ENCODE measurements around the gene WFIKKN1.
A peak's percentile ranks its signal among the peaks of the same experiment; 100 is the strongest.

WFIKKN1 gene

GRCh38 chr16:645852-646678, 15.3 kb downstream of the WFIKKN1 start:
- no peaks in the 10 kb centered on the region for H3K36me3 ChIP-seq (ENCODE audit: control insufficient read depth, low read depth, low read length)
- H3K27me3 ChIP-seq (ENCODE audit: control insufficient read depth, insufficient read depth, low read length): peaks cover 10% of the 10 kb centered on the region
- H3K9me3 ChIP-seq (ENCODE audit: control insufficient read depth, low read depth, low read length): no peaks in the 10 kb centered on the region
- no peak overlapping the region for H3K9ac ChIP-seq (ENCODE audit: low read length)
- no peak overlapping the region for H3K4me3 ChIP-seq (ENCODE audit: low read length)
- H3K27ac ChIP-seq (ENCODE audit: low read length): no peak overlapping the region
- peaks cover 8% of the 10 kb centered on the region for H3K4me1 ChIP-seq (ENCODE audit: control insufficient read depth, low read depth, low read length)

GRCh38 chr16:646679-647172, 15.9 kb downstream of the WFIKKN1 start:
- no peaks in the 10 kb centered on the region for H3K9me3 ChIP-seq (ENCODE audit: control insufficient read depth, low read depth, low read length)
- no peak overlapping the region for H3K9ac ChIP-seq (ENCODE audit: low read length)
- H3K27me3 ChIP-seq (ENCODE audit: control insufficient read depth, insufficient read depth, low read length): peaks cover 10% of the 10 kb centered on the region
- no peaks in the 10 kb centered on the region for H3K36me3 ChIP-seq (ENCODE audit: control insufficient read depth, low read depth, low read length)
- no peak overlapping the region for H3K4me3 ChIP-seq (ENCODE audit: low read length)
- H3K4me1 ChIP-seq (ENCODE audit: control insufficient read depth, low read depth, low read length): peaks cover 5% of the 10 kb centered on the region
- H3K27ac ChIP-seq (ENCODE audit: low read length): no peak overlapping the region

GRCh38 chr16:647173-647902, 16.6 kb downstream of the WFIKKN1 start:
- Histone ChIP-seq H3K4me3 (ENCODE audit: low read length) (no peak overlapping the region), H3K27ac (ENCODE audit: low read length) (no peak overlapping the region), H3K9ac (ENCODE audit: low read length) (no peak overlapping the region)

GRCh38 chr16:648071-648780, 17.4 kb downstream of the WFIKKN1 start:
- Histone ChIP-seq H3K27me3 (ENCODE audit: control insufficient read depth, insufficient read depth, low read length) (peaks cover under 1% of the 10 kb centered on the region), H3K27ac (ENCODE audit: low read length) (peak overlapping the region; percentile 24), H3K36me3 (ENCODE audit: control insufficient read depth, low read depth, low read length) (no peaks in the 10 kb centered on the region), H3K4me1 (ENCODE audit: control insufficient read depth, low read depth, low read length) (peaks cover 5% of the 10 kb centered on the region), H3K9ac (ENCODE audit: low read length) (peak overlapping the region; percentile 74), H3K4me3 (ENCODE audit: low read length) (peak overlapping the region; percentile 75), H3K9me3 (ENCODE audit: control insufficient read depth, low read depth, low read length) (no peaks in the 10 kb centered on the region)

More at GRCh38 chr16:647173-647902, 16.6 kb downstream of the WFIKKN1 start:
- Histone ChIP-seq H3K36me3 (ENCODE audit: control insufficient read depth, low read depth, low read length) (no peaks in the 10 kb centered on the region), H3K27me3 (ENCODE audit: control insufficient read depth, insufficient read depth, low read length) (peaks cover 9% of the 10 kb centered on the region), H3K4me1 (ENCODE audit: control insufficient read depth, low read depth, low read length) (peaks cover 5% of the 10 kb centered on the region), H3K9me3 (ENCODE audit: control insufficient read depth, low read depth, low read length) (no peaks in the 10 kb centered on the region)

GRCh38 chr16:648781-649589, 18.2 kb downstream of the WFIKKN1 start, which contains the start of gene WDR90:
Gene WDR90 (plus strand): TSS chr16:649365. CDS start chr16:649417, 52 bp downstream.
- H3K9ac ChIP-seq (ENCODE audit: low read length): peak within 1 kb of the TSS; percentile 74
- peak within 1 kb of the TSS; percentile 75 for H3K4me3 ChIP-seq (ENCODE audit: low read length)
- H3K27me3 ChIP-seq (ENCODE audit: control insufficient read depth, insufficient read depth, low read length): no peaks in the 10 kb centered on the region
- H3K36me3 ChIP-seq (ENCODE audit: control insufficient read depth, low read depth, low read length): no peaks in the 10 kb centered on the region
- H3K9me3 ChIP-seq (ENCODE audit: control insufficient read depth, low read depth, low read length): no peaks in the 10 kb centered on the region
- H3K4me1 ChIP-seq (ENCODE audit: control insufficient read depth, low read depth, low read length): peaks cover 5% of the 10 kb centered on the region
- peak within 1 kb of the TSS; percentile 24 for H3K27ac ChIP-seq (ENCODE audit: low read length)

- Histone ChIP-seq H3K9me3 (ENCODE audit: control insufficient read depth, low read depth, low read length) (no peaks in the 10 kb centered on the region), H3K4me3 (ENCODE audit: low read length) (peak overlapping the region; percentile 75), H3K27me3 (ENCODE audit: control insufficient read depth, insufficient read depth, low read length) (no peaks in the 10 kb centered on the region), H3K27ac (ENCODE audit: low read length) (no peak overlapping the region), H3K9ac (ENCODE audit: low read length) (peak overlapping the region; percentile 74), H3K4me1 (ENCODE audit: control insufficient read depth, low read depth, low read length) (peaks cover 5% of the 10 kb centered on the region), H3K36me3 (ENCODE audit: control insufficient read depth, low read depth, low read length) (no peaks in the 10 kb centered on the region)
Observed at GRCh38 chr16:649631-650030, 18.8 kb downstream of the WFIKKN1 start.

- Histone ChIP-seq H3K4me3 (ENCODE audit: low read length) (no peak overlapping the region), H3K36me3 (ENCODE audit: control insufficient read depth, low read depth, low read length) (no peaks in the 10 kb centered on the region), H3K4me1 (ENCODE audit: control insufficient read depth, low read depth, low read length) (peaks cover 5% of the 10 kb centered on the region), H3K9ac (ENCODE audit: low read length) (no peak overlapping the region), H3K9me3 (ENCODE audit: control insufficient read depth, low read depth, low read length) (no peaks in the 10 kb centered on the region), H3K27me3 (ENCODE audit: control insufficient read depth, insufficient read depth, low read length) (no peaks in the 10 kb centered on the region), H3K27ac (ENCODE audit: low read length) (no peak overlapping the region)
Observed at GRCh38 chr16:651844-652243, 21.1 kb downstream of the WFIKKN1 start.

- H3K9me3 ChIP-seq (ENCODE audit: control insufficient read depth, low read depth, low read length): no peaks in the 10 kb centered on the region
- peaks cover 5% of the 10 kb centered on the region for H3K4me1 ChIP-seq (ENCODE audit: control insufficient read depth, low read depth, low read length)
- H3K27ac ChIP-seq (ENCODE audit: low read length): no peak overlapping the region
- H3K9ac ChIP-seq (ENCODE audit: low read length): no peak overlapping the region
- H3K27me3 ChIP-seq (ENCODE audit: control insufficient read depth, insufficient read depth, low read length): no peaks in the 10 kb centered on the region
- H3K36me3 ChIP-seq (ENCODE audit: control insufficient read depth, low read depth, low read length): no peaks in the 10 kb centered on the region
- no peak overlapping the region for H3K4me3 ChIP-seq (ENCODE audit: low read length)
Observed at GRCh38 chr16:652454-653305, 21.9 kb downstream of the WFIKKN1 start.

GRCh38 chr16:654034-654433, 23.2 kb downstream of the WFIKKN1 start:
- no peak overlapping the region for H3K4me3 ChIP-seq (ENCODE audit: low read length)
- H3K27me3 ChIP-seq (ENCODE audit: control insufficient read depth, insufficient read depth, low read length): no peaks in the 10 kb centered on the region
- H3K27ac ChIP-seq (ENCODE audit: low read length): no peak overlapping the region
- no peaks in the 10 kb centered on the region for H3K36me3 ChIP-seq (ENCODE audit: control insufficient read depth, low read depth, low read length)
- H3K9ac ChIP-seq (ENCODE audit: low read length): no peak overlapping the region
- no peaks in the 10 kb centered on the region for H3K9me3 ChIP-seq (ENCODE audit: control insufficient read depth, low read depth, low read length)
- H3K4me1 ChIP-seq (ENCODE audit: control insufficient read depth, low read depth, low read length): no peaks in the 10 kb centered on the region

- Histone ChIP-seq H3K4me3 (ENCODE audit: low read length) (no peak overlapping the region), H3K27ac (ENCODE audit: low read length) (no peak overlapping the region), H3K9ac (ENCODE audit: low read length) (no peak overlapping the region), H3K4me1 (ENCODE audit: control insufficient read depth, low read depth, low read length) (no peaks in the 10 kb centered on the region), H3K36me3 (ENCODE audit: control insufficient read depth, low read depth, low read length) (no peaks in the 10 kb centered on the region), H3K27me3 (ENCODE audit: control insufficient read depth, insufficient read depth, low read length) (no peaks in the 10 kb centered on the region), H3K9me3 (ENCODE audit: control insufficient read depth, low read depth, low read length) (no peaks in the 10 kb centered on the region)
Observed at GRCh38 chr16:657487-657886, 26.7 kb downstream of the WFIKKN1 start.
